GM12892 (cell line): ENCODE measurements around the gene LRP2.

Experiments
- POLR2A ChIP-seq: IDR thresholded peaks from 2 replicates; pipeline ENCODE4 v1.6.1; 2011; ENCODE audit warnings: low read depth, low read length, control low read depth
- TAF1 ChIP-seq: IDR thresholded peaks from 2 replicates; pipeline ENCODE4 v1.6.1; 2011; ENCODE audit warnings: low read depth, mild to moderate bottlenecking, control low read depth, low read length, borderline replicate concordance

- TF ChIP-seq POLR2A (no peak), TAF1 (no peak)
These were observed 274.5 kb downstream of the LRP2 start for GRCh38 chr2:169087757-169088379.
